GM12873 (cell line): ENCODE measurements around the gene VWF.

Experiments
- TF ChIP-seq, protein P1 (sequence below): IDR thresholded peaks from 2 replicates; pipeline ENCODE4 v1.5.1; 2012; ENCODE audit warnings: low read depth, mild to moderate bottlenecking, moderate library complexity, low read length, control low read depth; ENCODE audit not compliant: insufficient read depth; ENCODE audit errors: missing control alignments

The VWF gene

DNA sequence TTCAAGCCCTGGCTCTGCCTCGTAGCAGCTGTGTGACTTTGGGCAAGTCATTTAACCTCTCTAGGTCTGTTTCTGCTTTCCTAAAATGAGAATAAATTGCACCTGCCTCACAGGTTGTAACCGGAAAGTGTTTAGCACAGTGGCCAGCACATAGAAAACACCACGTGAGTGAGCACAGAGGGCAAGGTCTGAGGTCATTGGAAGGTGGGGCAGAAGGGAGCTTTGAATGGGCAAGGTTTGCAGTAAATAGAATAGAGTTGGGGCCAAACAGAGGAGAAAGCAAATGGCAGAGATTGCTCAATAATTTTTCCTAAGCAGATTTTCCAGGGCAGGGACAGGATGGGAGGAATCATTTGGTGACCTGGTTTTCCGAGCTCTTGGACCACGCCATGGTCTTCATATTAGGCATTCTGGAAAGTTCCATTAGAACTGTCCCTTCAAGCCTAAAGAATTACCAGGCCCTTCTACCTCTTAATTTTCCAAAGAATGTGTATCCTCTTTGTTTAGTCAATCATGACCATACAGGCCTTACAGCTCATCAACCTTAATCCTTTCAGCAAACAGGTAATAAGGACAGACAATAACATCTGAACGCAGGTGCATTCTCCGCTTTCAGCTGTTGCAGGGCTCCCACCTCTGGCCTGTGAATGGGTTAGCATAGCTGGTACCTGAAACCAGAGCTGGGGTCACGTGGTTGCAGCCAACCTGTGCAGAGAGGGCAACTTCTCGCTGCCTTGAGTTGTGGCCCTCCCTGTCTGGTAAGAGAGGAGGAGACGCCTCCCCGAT, 53.8 kb downstream of the VWF start:
- TF ChIP-seq, protein P1, sequence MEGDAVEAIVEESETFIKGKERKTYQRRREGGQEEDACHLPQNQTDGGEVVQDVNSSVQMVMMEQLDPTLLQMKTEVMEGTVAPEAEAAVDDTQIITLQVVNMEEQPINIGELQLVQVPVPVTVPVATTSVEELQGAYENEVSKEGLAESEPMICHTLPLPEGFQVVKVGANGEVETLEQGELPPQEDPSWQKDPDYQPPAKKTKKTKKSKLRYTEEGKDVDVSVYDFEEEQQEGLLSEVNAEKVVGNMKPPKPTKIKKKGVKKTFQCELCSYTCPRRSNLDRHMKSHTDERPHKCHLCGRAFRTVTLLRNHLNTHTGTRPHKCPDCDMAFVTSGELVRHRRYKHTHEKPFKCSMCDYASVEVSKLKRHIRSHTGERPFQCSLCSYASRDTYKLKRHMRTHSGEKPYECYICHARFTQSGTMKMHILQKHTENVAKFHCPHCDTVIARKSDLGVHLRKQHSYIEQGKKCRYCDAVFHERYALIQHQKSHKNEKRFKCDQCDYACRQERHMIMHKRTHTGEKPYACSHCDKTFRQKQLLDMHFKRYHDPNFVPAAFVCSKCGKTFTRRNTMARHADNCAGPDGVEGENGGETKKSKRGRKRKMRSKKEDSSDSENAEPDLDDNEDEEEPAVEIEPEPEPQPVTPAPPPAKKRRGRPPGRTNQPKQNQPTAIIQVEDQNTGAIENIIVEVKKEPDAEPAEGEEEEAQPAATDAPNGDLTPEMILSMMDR: no peak

DNA sequence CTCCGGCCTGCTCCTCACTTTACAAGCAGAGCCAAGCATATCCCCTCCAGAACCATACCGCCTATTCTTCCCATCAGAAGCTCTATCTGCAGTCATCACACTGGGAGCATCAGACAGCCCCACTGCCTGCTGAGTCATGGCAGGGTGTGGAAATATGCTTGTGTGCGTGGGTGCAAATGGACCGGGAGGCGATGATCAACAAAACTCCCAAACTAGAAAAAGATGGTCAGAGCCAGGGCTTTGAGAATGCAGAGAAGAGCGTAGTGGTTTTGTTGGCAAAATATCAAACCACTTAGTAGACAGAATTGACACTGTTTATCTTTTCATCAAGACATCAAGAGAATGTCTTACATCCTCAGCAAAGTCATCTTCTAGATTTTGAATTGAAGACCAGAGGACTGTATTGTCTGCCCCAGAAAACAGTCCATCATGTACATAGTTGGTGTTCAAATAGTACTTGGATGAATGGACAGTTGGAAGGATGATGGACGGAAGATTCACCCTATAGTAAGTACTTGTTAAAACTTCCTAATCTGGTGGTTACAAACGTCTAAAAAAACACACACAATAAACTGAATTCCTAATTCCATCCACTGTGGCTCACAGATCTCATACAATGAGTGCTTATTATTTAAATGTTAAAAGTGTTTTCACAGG, 54.9 kb downstream of the VWF start:
- TF ChIP-seq, protein P1: no peak

DNA sequence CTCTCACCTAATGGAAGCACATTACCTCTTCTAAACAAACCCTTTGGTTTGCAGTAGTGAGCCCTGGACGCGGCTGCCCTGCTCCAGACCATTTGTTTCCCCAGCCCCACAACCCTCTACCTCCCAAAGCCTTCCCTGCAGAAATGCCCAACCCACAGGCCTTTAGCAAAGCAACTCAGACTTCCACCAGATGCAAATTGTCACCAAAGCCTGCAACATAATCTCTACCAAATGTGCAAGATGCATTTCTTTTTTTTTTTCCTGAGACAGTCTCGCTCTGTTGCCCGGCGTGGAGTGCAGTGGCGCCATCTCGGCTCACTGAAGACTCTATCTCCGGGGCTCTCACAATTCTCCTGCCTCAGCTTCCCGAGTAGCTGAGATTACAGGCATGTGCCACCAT, 56.2 kb downstream of the VWF start:
- TF ChIP-seq, protein P1: no peak

DNA sequence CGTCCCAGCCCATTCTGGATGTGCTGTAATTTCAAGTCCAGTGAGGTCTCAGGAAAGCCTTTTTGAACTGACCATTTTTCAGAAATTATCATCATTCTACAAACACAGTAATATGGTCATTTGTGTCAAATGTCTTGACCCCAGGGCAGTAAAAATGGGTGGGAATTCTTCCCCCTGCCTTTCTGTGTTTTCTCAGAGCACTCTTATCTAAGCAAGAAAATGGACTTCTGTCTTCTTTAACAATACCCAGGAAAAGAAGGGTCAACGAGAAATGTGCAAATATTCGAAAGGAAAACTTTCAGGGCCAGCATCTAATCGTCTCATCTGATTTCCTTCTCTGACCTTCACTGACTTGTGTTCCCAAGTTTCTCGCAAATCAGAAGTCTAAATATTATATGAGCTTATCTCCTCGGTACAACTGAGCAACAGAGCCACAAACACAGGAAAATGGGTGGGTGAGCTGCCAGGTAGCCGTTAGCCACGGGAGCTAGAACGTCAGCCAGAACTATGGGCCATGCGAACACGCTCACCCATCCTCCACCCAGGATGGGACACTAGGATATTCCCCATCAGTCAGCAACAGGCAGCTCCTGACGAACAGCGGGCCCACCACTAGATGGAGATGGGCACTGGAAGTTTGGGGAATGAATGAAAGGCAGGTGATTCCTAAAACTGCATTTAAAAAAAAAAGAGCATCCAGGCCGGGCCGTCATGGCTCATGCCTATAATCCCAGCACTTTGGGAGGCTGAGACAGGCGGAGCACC, 57.1 kb downstream of the VWF start:
- TF ChIP-seq, protein P1: no peak

DNA sequence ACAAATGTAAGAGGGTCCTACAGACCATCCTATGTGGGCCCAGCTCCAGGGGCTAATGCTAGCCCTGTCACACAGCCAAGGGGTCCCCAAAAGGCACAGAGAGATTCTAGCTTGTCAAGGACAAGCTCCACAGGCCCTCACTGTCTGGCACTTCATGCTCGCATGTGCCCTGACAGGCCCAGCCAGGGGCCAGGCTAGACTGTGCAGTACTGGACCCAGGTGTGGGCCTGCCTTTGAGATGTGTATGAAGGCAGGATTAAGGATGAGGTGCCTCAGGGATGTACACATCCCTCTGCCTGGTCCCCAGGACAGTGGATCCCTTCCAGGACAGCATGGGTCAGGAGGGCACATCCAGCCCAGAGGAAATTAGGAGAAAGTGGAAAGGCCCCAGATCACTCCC, 57.8 kb downstream of the VWF start:
- TF ChIP-seq, protein P1: no peak

DNA sequence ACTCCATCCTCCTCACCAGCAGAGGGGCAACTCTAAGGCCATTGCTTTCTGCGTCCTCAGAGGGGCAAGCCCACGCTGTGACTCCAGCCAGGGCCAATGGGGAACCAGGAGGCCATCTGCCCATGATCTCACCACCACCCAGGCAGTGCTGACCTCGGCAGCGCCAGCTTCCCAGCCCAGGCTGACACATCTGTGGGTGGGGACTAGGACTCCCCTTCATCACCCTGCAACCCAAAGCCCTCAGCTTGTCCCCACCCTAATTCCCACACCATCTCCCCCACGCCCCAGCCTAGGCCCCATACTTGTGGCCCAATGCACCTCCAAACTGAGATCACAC, 58.6 kb downstream of the VWF start:
- TF ChIP-seq, protein P1: no peak
